GM12873 (cell line): ENCODE measurements around the gene PARP4.

Experiments used
- TF ChIP-seq, protein P1 (sequence below): IDR thresholded peaks from 2 replicates; pipeline ENCODE4 v1.5.1; 2012; ENCODE audit warnings: low read depth, mild to moderate bottlenecking, moderate library complexity, low read length, control low read depth; ENCODE audit not compliant: insufficient read depth; ENCODE audit errors: missing control alignments

Gene PARP4

DNA sequence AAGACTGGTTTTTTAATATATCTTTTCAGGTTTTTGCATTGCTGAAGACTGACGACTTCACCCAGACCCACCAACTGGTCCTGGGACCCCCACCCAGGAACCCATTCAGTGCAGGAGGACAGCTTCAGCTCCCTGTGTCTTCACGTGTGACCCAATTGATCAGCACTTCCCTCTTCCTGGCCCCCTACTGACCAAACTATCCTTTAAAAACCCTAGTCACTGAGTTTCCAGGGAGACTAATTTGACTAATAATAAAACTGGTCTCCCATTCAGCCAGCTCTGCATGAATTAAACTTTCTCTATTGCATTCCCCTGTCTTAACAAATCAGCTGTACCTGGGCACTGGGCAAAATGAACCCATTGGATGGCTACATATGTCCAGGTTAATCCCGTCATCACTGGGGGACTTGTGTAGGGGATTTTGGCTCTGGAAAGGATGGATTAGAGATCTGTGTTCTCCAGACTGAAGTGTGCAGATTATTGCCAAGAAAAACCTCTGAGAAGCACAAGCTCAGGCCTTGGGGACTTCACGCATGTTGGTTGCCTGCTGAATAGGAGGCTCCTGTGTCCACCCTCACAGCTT is 16.3 kb upstream of the PARP4 start:
- TF ChIP-seq, protein P1, sequence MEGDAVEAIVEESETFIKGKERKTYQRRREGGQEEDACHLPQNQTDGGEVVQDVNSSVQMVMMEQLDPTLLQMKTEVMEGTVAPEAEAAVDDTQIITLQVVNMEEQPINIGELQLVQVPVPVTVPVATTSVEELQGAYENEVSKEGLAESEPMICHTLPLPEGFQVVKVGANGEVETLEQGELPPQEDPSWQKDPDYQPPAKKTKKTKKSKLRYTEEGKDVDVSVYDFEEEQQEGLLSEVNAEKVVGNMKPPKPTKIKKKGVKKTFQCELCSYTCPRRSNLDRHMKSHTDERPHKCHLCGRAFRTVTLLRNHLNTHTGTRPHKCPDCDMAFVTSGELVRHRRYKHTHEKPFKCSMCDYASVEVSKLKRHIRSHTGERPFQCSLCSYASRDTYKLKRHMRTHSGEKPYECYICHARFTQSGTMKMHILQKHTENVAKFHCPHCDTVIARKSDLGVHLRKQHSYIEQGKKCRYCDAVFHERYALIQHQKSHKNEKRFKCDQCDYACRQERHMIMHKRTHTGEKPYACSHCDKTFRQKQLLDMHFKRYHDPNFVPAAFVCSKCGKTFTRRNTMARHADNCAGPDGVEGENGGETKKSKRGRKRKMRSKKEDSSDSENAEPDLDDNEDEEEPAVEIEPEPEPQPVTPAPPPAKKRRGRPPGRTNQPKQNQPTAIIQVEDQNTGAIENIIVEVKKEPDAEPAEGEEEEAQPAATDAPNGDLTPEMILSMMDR = no peak

DNA sequence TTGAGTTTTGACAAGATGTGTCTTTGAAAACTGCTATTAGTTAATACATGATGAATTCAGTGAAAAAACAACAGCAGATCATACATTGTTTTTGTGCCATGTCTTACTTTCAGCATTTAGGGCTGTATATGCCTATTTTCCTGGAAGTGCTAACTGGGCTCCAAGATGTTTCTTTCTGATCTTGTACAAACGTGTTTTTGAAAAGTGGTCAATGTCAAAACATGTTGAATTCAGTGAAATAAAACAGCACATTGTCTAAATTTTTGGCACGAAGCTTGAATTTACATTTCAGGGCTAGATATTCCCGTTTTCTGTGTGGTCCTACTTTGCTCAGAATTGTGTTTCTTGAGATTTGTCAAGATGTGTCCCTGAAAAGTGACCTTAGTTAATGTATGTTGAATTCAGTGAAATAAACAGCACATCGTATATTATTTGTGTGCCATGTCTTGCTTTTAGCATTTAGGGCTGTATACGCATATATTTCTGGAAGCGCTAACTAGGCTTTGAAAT is 14.7 kb upstream of the PARP4 start:
- TF ChIP-seq, protein P1 = no peak

DNA sequence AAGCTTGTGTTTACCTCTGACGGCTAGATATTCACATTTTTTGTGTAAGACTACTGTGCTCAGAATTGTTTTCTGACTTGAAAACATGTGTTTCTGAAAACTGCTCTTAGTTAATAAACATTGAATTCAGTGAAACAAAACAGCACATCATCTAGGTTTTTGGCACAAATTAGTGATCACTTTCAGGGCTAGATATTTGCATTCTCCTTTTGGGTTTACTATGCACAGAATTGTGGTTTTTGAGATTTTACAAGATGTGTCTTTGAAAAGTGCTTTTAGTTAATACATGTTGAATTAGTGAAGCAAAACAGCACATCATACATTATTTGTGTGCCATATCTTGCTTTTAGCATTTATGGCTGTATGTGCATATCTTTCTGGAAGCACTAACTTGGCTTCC is 8.2 kb upstream of the PARP4 start:
- TF ChIP-seq, protein P1 = no peak

GRCh38 chr13:24516919-24517318 is 4.3 kb upstream of the PARP4 start:
- TF ChIP-seq, protein P1 = no peak

- TF ChIP-seq, protein P1 = no peak
Measured at GRCh38 chr13:24512908-24513213, 283 bp upstream of the PARP4 start.

DNA sequence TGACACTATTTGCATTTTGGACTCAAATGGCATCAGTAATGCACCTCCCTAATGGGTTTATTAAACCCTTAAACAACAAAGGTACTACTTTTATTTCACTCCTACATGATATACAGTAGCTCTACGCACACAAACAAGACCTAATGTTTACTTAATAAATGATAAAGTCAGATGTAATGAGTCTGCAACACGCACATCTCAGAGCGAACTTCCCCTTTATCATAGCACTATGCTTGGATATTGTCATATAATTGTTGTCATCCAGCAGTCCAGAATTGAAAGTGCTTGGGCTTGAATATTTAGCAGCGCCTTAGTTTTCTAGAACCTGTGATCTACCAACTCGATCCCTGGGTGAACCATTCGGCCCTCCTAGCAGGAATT is 772 bp downstream of the PARP4 start:
- TF ChIP-seq, protein P1 = no peak

- TF ChIP-seq, protein P1 = no peak
Measured at GRCh38 chr13:24511019-24511815, 1.4 kb downstream of the PARP4 start.
